Measurements from ENCODE around the gene POU4F1. TPM values are rescaled to one million over a fixed set of nuclear protein-coding genes. Genes with fewer than 3 reads are reported as not detected.

The POU4F1 gene
- total RNA-seq (2022; extraction: Qiagen RNA extraction; ENCODE audit: low read depth) = 0.63 to 1.0 TPM (median 0.99 TPM) in 5 replicates

GRCh38 chr13:78603240-78603957 is at the start of gene POU4F1:
Gene POU4F1 (minus strand): TSS chr13:78603552. CDS start chr13:78603326, 226 bp downstream.

Other genes starting within 250 kb of the POU4F1 start
- gene OBI1, start 55.6 kb upstream of the POU4F1 start, total RNA-seq (2022; extraction: Qiagen RNA extraction; ENCODE audit: low read depth) = 9.5 to 11.7 TPM (median 10.8 TPM) in 5 replicates